H1 (cell line): ENCODE data around the gene APP. TPM values are rescaled to one million over a fixed set of nuclear protein-coding genes. Genes with fewer than 3 reads are reported as not detected.

Experiments used
- CTCF ChIA-PET: fragments of 300-600 bp; sonication (Branson Sonifier 250); formaldehyde crosslinking; loops from one replicate; lab custom pipeline; 2021; ENCODE audit not compliant: partially characterized antibody; lab: Charles Lee
- POLR2A ChIA-PET: fragments of 300-600 bp; sonication (Branson Sonifier 250); formaldehyde crosslinking; loops from one replicate; lab custom pipeline; 2021; ENCODE audit warnings: inconsistent platforms; ENCODE audit not compliant: partially characterized antibody; lab: Charles Lee
- DNase-seq, 2 experiments: peaks; one replicate each; pipeline versions ENCODE4 v3.0.0 to v3.0.0-alpha.2; 2010 to 2022; ENCODE audit warnings: low spot score in 2 of 2, low read depth in 1 of 2, mixed read lengths in 1 of 2
- FAIRE-seq: peaks from 2 replicates; lab custom pipeline; 2011; peaks lifted over from hg19 to GRCh38; lab: Jason Lieb, UNC
- H2AFZ ChIP-seq: 2 replicates; pipeline ENCODE4 v1.8.1; 2012; ENCODE audit warnings: low read length, inconsistent platforms
- H2AK5ac ChIP-seq: 2 replicates; pipeline ENCODE4 v1.6.1; 2013; ENCODE audit warnings: low read depth, low read length
- H2BK120ac ChIP-seq: replicated peaks from 2 replicates; pipeline ENCODE3; 2013; ENCODE audit warnings: low read depth, low read length, inconsistent platforms
- H2BK12ac ChIP-seq: 2 replicates; pipeline ENCODE4 v1.6.1; 2013; ENCODE audit warnings: low read depth, low read length
- H2BK15ac ChIP-seq: 2 replicates; pipeline ENCODE4 v1.6.1; 2013; ENCODE audit warnings: low read length
- H2BK20ac ChIP-seq: 2 replicates; pipeline ENCODE4 v1.6.1; 2013; ENCODE audit warnings: low read length
- H2BK5ac ChIP-seq: 2 replicates; pipeline ENCODE4 v1.6.1; 2013; ENCODE audit warnings: low read depth, low read length
- H3K14ac ChIP-seq: 2 replicates; pipeline ENCODE4 v1.6.1; 2013; ENCODE audit warnings: inconsistent platforms; ENCODE audit not compliant: insufficient read length
- H3K18ac ChIP-seq: 2 replicates; pipeline ENCODE4 v1.6.1; 2013; ENCODE audit warnings: low read length; ENCODE audit errors: extremely low read depth
- H3K23ac ChIP-seq: 2 replicates; pipeline ENCODE4 v1.6.1; 2013; ENCODE audit warnings: inconsistent platforms; ENCODE audit not compliant: insufficient read length
- H3K23me2 ChIP-seq: 2 replicates; pipeline ENCODE4 v1.6.1; 2013; ENCODE audit warnings: low read depth, low read length
- H3K27ac ChIP-seq: 2 replicates; pipeline ENCODE4 v1.6.1; 2011; ENCODE audit warnings: low read depth, low read length, inconsistent platforms
- H3K27me3 ChIP-seq, 4 experiments: replicated peaks in 1 of 4; 1 replicate in 1 of 4; 2 replicates in 3 of 4; pipeline versions ENCODE4 v1.6.1 to v1.8.1; 2011 to 2013; ENCODE audit warnings: low read length in 3 of 4, mild to moderate bottlenecking in 3 of 4, inconsistent platforms in 2 of 4, mixed read lengths in 2 of 4, moderate library complexity in 1 of 4; ENCODE audit not compliant: control insufficient read depth in 3 of 4, insufficient read depth in 3 of 4; ENCODE audit errors: extremely low read depth in 1 of 4
- H3K36me3 ChIP-seq, 4 experiments: 2 replicates each; pipeline versions ENCODE4 v1.6.1 to v1.8.1; 2011 to 2013; ENCODE audit warnings: mild to moderate bottlenecking in 4 of 4, low read length in 3 of 4, moderate library complexity in 2 of 4, control low read depth in 1 of 4, inconsistent platforms in 1 of 4; ENCODE audit not compliant: insufficient read depth in 4 of 4, control insufficient read depth in 2 of 4
- H3K4ac ChIP-seq: replicated peaks from 2 replicates; pipeline ENCODE3; 2013; ENCODE audit warnings: low read length, low read depth, mixed read lengths, inconsistent platforms; ENCODE audit not compliant: insufficient read length
- H3K4me1 ChIP-seq, 4 experiments: replicated peaks in 1 of 4; 1 replicate in 1 of 4; 2 replicates in 3 of 4; pipeline versions ENCODE4 v1.6.1 to v1.8.1; 2011 to 2013; ENCODE audit warnings: low read length in 3 of 4, inconsistent platforms in 2 of 4, mixed read lengths in 1 of 4; ENCODE audit not compliant: insufficient read depth in 4 of 4, control insufficient read depth in 3 of 4
- H3K4me2 ChIP-seq, 2 experiments: 2 replicates each; pipeline versions ENCODE4 v1.6.1 to v1.8.1; 2011 to 2013; ENCODE audit warnings: low read depth in 2 of 2, low read length in 2 of 2, control low read depth in 1 of 2, inconsistent platforms in 1 of 2, mild to moderate bottlenecking in 1 of 2; ENCODE audit not compliant: insufficient read depth in 1 of 2
- H3K4me3 ChIP-seq, 4 experiments: fragments of 200-600, 300-600 bp in 1 of 4; sonication (generic), shearing (Covaris generic), sonication (Bioruptor Twin) in 1 of 4; 2 replicates each; pipeline versions ENCODE4 v1.5.1 to v1.8.1; 2011 to 2016; ENCODE audit warnings: low read length in 4 of 4, low read depth in 3 of 4, control low read depth in 2 of 4, inconsistent platforms in 2 of 4, mild to moderate bottlenecking in 2 of 4, mixed read lengths in 1 of 4, moderate library complexity in 1 of 4; ENCODE audit not compliant: insufficient read depth in 2 of 4; ENCODE audit errors: extremely low read depth in 1 of 4
- H3K56ac ChIP-seq: replicated peaks from 2 replicates; pipeline ENCODE3; 2013; ENCODE audit warnings: low read depth, mild to moderate bottlenecking, mixed read lengths, low read length, inconsistent platforms; ENCODE audit not compliant: insufficient read length
- H3K79me1 ChIP-seq: 2 replicates; pipeline ENCODE4 v1.6.1; 2013; ENCODE audit warnings: low read depth, low read length, control low read depth
- H3K79me2 ChIP-seq, 2 experiments: 2 replicates each; pipeline versions ENCODE4 v1.6.1 to v1.8.1; 2012 to 2013; ENCODE audit warnings: low read length in 2 of 2, mild to moderate bottlenecking in 2 of 2, inconsistent platforms in 1 of 2; ENCODE audit not compliant: insufficient read depth in 2 of 2, control insufficient read depth in 1 of 2
- H3K9ac ChIP-seq, 4 experiments: replicated peaks in 1 of 4; 1 replicate in 1 of 4; 2 replicates in 3 of 4; pipeline versions ENCODE4 v1.6.1 to v1.8.1; 2011 to 2013; ENCODE audit warnings: low read depth in 3 of 4, low read length in 3 of 4, control low read depth in 2 of 4, mild to moderate bottlenecking in 2 of 4, moderate library complexity in 2 of 4, inconsistent platforms in 1 of 4; ENCODE audit errors: extremely low read depth in 1 of 4
- H3K9me3 ChIP-seq, 2 experiments: 2 replicates each; pipeline versions ENCODE4 v1.6.1 to v1.8.1; 2012 to 2013; ENCODE audit warnings: mild to moderate bottlenecking in 2 of 2, moderate library complexity in 2 of 2, control low read depth in 1 of 2, inconsistent platforms in 1 of 2, low read depth in 1 of 2, low read length in 1 of 2, mixed read lengths in 1 of 2; ENCODE audit not compliant: insufficient read depth in 2 of 2
- H4K20me1 ChIP-seq, 2 experiments: replicated peaks in 1 of 2; 2 replicates each; pipeline versions ENCODE3 to v1.8.1; 2011 to 2013; ENCODE audit warnings: inconsistent platforms in 2 of 2, low read length in 2 of 2, mild to moderate bottlenecking in 1 of 2; ENCODE audit not compliant: insufficient read depth in 2 of 2, control insufficient read depth in 1 of 2
- H4K5ac ChIP-seq: 2 replicates; pipeline ENCODE4 v1.6.1; 2013; ENCODE audit warnings: low read length, low read depth, mixed read lengths, inconsistent platforms; ENCODE audit not compliant: insufficient read length
- H4K8ac ChIP-seq: 2 replicates; pipeline ENCODE4 v1.8.0; 2013; ENCODE audit warnings: mild to moderate bottlenecking, moderate library complexity, low read length, inconsistent platforms; ENCODE audit not compliant: insufficient read depth; ENCODE audit errors: extremely low read depth
- H4K91ac ChIP-seq: replicated peaks from 2 replicates; pipeline ENCODE3; 2013; ENCODE audit warnings: low read length, mixed read lengths, inconsistent platforms; ENCODE audit not compliant: insufficient read length
- EZH2 ChIP-seq: fragments of 200-600 bp; sonication (generic); IDR thresholded peaks from 2 replicates; pipeline ENCODE4 v1.7.1; 2012; ENCODE audit warnings: low read depth, mild to moderate bottlenecking, moderate library complexity, low read length, inconsistent platforms; ENCODE audit not compliant: severe bottlenecking
- WGBS, 2 experiments: shearing (Covaris generic) in 1 of 2; methylation state at CpG; one replicate each; pipeline versions ENCODE4 v1.1.6 to v1.1.7; 2013 to 2015; ENCODE audit warnings: low lambda C conversion rate in 2 of 2, mixed read lengths in 2 of 2, inconsistent platforms in 1 of 2, low coverage in 1 of 2, missing lambda C conversion rate in 1 of 2; ENCODE audit not compliant: insufficient replicate concordance in 2 of 2, insufficient coverage in 1 of 2, insufficient read length in 1 of 2; ENCODE audit errors: extremely low coverage in 1 of 2, missing lambda C conversion rate in 1 of 2; 5-methylcytosine and 5-hydroxymethylcytosine counted together
- polyA plus RNA-seq, 7 experiments: library from polyadenylated mRNA; depleted of rRNA in 3 of 7; stranded (reverse) in 5 of 7; unstranded in 2 of 7; fragments of >200 nt in 5 of 7; fragments of 200-250 nt in 2 of 7; gene quantifications; 1 replicate in 5 of 7; 2 replicates in 1 of 7; 4 replicates in 1 of 7; pipeline versions ENCODE4 v1.2.1 to v1.2.3, GENCODE V29; 2011 to 2013; ENCODE audit warnings: missing spikeins in 2 of 7, mixed read lengths in 2 of 7
- total RNA-seq: library from RNA; stranded (reverse); fragmentation: NEBNext Ultra II Directional; extraction: Animal tissue kit (Norgen Biotek cat#: 25700); gene quantifications from 2 replicates; pipeline ENCODE4 v1.2.1, GENCODE V29; 2021
- TF ChIP-seq, protein P1 (sequence below): IDR thresholded peaks from 2 replicates; pipeline ENCODE4 v1.6.1; 2011; ENCODE audit warnings: low read depth, mild to moderate bottlenecking, low read length; ENCODE audit not compliant: insufficient read depth

The APP gene
- total and polyA plus RNA-seq, 2 of the 8 experiments (the other 6 are each of a cell fraction or from before 2014, with no cell fraction given): 375 to 551 TPM

DNA sequence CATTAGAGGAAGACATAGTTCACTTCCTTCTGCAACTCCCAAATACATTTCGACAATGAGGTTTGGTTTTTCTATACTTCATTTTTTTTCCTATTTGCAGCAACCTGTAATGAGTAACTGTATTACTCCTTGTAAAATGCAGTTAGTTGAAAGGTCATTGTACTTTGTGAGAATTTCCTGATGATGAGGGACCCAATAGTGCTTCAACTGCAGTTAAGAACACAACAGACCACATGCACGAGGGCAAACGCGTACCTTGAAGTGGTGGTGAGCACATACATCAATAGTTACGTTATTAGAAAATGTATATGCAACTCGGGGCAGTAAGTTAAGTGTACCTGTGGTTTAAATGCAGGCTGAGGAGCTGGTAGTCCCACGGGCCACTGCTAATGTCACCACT lies 264.0 kb downstream of the APP start:
- Histone ChIP-seq H3K56ac (no peak overlapping the region), H3K27me3 (no peaks in the 10 kb centered on the region; a peak in 1 of 7 replicates), H4K8ac (no peak overlapping the region), H4K5ac (no peak overlapping the region), H3K4ac (no peak overlapping the region), H2AK5ac (no peak overlapping the region), H2BK20ac (no peak overlapping the region), H3K18ac (no peak overlapping the region), H3K4me3 (no peak overlapping the region), H2BK5ac (no peak overlapping the region), H4K91ac (no peak overlapping the region), H3K23me2 (no peaks in the 10 kb centered on the region), H3K9me3 (no peaks in the 10 kb centered on the region), H2BK120ac (no peak overlapping the region), H3K4me1 (peaks cover 0 to 3% (median 0%) of the 10 kb centered on the region in 4 experiments; a peak in 2 of 7 replicates), H3K79me1 (no peaks in the 10 kb centered on the region; the same call in 1 of the 2 replicates), H3K23ac (no peak overlapping the region), H3K36me3 (peaks cover 0 to 26% (median 12%) of the 10 kb centered on the region in 4 experiments; a peak in 5 of 8 replicates), H3K27ac (no peak overlapping the region), H3K4me2 (no peak overlapping the region), H4K20me1 (no peaks in the 10 kb centered on the region), H2BK12ac (no peak overlapping the region), H3K9ac (no peak overlapping the region), H3K14ac (no peak overlapping the region), H2BK15ac (no peak overlapping the region), H2AFZ (no peak overlapping the region), H3K79me2 (peaks cover 0 to 4% of the 10 kb centered on the region in 2 experiments; a peak in 1 of 4 replicates)
- ChIA-PET POLR2A (interaction anchor here (1.3 kb wide), 1 partner anchor 9 kb away, joined by 4 read pairs; no protein-coding TSS in a partner anchor), CTCF (no interaction called here)
- DNase-seq: no peak
- 89% methylated on average over 7 of the region's 7 CpGs; no CpG with 5 or more reads in 1 of the 2 experiments for WGBS, 2 experiments
- no peak for FAIRE-seq
- no peak for TF ChIP-seq EZH2
- TF ChIP-seq, protein P1, sequence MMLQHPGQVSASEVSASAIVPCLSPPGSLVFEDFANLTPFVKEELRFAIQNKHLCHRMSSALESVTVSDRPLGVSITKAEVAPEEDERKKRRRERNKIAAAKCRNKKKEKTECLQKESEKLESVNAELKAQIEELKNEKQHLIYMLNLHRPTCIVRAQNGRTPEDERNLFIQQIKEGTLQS: no peak
